H1 (cell line): Measurements from ENCODE around the gene PODN.

ENCODE experiments used
- BCL11A ChIP-seq, 2 experiments: IDR thresholded peaks; one replicate each; pipeline ENCODE4 v1.6.1; 2011; ENCODE audit warnings: low read depth in 2 of 2, low read length in 2 of 2, mild to moderate bottlenecking in 2 of 2
- TF ChIP-seq, protein P1 (sequence below): IDR thresholded peaks from 2 replicates; pipeline ENCODE4 v1.6.1; 2011; ENCODE audit warnings: low read length, improper control_type of control experiment

DNA sequence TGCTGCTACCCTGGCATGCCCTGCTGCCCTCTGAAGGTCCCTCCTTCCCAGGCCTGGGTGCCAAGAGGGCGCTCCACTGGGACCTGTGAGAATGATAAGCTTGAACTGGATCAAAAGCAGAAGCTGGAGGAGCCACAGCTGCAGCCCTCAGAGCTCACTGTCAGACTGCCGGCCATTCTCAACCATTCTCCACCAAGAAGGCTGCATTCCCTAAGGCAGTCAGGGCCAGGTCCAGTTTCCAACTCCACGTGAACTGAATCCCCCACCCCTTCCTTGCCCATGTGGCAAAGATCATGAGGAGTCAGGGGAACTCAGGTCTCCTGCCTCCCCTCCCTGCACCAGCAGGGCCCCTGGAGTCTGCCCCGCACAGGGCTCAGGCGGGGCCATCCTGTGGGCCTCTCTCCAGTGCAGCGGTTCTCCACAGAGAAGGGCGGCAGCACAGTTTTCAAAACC is 61.0 kb downstream of the PODN start:
- no peak for TF ChIP-seq BCL11A (IDR thresholded peaks at IDR 0.05; ENCODE audit: low read depth in 2 of 2, low read length in 2 of 2)
- TF ChIP-seq, protein P1, sequence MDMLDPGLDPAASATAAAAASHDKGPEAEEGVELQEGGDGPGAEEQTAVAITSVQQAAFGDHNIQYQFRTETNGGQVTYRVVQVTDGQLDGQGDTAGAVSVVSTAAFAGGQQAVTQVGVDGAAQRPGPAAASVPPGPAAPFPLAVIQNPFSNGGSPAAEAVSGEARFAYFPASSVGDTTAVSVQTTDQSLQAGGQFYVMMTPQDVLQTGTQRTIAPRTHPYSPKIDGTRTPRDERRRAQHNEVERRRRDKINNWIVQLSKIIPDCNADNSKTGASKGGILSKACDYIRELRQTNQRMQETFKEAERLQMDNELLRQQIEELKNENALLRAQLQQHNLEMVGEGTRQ: no peak
